DMS79 treated with DMSO at 0.1 percent for 48 hours (cell line): ENCODE measurements around the gene DUSP6.

Experiments used
- DNase-seq: peaks from one replicate; lab custom pipeline; 2025; lab: John Stamatoyannopoulos, UW

Gene DUSP6

DNA sequence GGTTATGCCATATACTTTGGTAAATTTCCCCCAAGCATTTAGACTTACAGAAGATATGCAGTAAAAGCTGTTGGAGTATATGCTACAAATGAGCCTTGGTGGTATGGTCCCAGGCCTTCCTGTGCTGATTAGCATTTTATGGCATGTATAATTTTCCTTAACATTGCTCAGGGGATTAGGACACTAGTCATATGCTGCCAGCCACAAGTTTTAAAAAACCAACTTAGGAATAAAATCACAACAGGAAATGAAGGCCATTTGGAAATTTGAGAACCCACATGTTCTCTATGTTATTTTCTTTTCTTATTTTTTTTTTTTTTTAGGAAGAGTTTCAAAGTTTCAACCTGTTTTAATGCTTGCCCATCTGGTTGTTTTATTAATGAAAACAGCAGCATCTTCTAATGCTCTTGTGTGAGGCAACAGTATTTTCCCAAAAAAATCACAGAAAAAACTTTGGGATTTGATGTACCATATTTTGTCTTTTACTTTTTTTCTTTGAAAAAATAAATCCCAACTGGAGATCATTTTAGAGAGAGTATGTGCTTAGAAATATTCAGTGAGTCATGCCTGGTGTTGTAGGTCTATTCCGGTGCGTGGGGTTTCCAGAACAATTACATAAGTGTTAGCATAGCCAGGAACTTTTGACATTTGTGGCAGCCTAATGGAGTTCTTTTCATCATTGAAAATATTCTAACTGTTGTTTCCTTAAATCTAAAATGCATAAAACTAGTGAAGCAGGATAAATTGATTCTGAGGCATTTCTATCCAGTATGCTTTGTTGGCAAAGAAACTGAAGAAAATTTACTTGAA, 21.7 kb upstream of the DUSP6 start:
- DNase-seq: no peak

DNA sequence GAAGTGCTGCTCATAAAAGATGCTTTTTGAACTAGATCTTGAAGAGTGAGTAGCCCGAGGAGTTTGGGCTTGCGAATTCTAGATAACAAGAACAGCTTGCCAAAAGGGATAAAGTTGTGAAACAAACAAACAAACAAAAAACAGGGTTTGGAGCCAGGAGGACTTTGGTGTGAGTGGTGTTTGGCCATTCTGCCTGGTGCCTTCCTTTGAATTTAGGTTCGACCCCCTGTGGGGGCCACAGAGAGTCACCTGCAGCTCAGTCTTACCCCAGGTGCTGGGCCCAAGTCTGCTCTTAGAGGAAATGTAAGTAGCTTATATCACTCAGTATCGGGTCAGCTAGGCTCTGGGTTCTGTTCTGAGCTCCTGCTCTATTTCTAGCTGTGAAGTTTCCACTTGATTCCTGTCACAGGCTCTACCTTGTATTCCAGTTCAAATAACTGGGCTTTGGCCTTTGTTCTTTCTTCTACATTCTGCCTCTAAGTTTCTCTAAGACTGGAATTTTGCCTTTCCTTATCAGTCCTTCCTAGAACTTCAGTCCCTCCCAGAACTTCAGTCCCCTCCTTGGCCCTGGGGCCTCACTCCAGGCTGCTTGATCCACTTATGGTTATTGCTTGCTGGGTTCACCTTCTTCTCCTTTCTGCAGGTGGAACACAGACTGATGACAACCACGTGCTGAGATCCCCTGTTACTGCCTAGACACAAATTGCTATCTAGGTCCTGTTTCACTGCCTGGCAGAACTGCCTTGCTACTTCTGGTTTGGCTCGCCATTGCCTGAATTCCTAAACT, 20.5 kb upstream of the DUSP6 start:
- DNase-seq: no peak

DNA sequence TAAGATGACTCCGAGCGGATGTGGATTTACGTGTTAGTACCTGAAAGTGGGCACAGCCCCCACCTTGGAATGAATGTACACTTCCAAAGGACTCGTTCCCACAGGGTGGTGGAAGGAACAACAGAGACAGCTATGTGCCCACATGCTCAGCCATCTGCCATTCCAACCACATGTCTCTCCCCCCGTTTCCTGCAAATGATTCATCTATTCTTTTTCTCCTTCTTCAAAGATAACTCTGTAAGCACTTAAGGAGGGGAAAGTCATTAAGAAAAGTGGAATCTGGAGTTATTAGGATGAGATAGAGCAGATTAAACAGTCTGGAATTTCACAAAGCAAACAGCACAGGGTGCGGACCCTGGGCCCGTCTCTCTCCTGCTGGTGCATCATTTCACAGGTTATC, 18.5 kb upstream of the DUSP6 start:
- no peak for DNase-seq

DNA sequence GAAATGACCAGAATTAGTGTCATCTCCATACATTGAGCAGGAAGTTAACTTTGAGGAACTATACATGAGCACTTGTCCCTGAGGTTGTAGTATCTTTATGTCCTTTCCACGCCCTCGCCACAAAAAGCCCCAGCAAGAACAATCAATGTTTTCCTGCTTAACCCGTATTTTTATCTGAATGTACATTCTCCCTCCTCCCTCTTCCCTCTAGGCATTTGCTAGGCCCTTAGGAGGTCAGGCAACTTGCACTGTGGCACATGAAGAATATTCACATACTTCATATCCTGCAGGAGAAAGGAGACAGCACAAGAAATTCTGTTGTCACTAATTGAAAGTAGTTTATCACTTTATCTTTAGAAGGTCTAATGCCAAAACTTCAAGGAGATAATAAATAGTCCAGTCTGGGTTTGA, 18.1 kb upstream of the DUSP6 start:
- DNase-seq: no peak

DNA sequence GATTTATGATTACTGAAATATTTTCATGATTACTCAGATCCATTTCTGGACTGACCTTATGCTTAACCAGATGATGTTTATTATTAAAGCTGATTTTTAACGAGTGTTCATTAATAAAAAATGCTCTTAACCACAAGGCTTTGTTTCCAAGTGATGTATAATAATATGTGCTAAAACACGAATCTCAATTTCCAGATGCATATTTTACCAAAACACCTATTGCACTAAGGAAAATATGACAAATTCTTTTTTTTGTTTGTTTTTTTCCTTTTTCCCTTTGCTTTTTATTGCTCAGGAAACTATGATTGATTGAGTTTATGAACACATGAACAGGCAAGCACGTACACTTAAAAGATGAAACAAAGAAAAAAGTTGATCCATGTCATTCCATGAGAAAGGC, 16.9 kb upstream of the DUSP6 start:
- no peak for DNase-seq

DNA sequence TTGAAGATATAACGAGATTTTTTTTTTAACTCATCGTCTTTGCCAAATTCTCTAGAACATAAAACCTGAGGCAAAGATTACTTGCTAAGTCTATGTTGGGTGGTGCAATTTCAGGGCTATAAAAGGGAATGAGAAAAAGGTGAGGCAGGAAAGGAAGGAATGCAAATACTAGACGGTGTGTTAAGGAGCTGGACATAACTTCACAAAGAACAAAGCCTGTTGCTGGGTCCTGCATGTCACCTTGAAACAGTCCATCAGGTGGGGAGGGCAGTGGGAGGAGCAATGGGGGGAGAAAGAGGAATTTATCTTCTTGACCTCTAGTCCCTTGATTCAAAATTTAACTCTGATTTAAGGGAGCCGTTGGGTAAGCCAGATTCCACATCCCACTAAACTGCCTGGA, 16.1 kb upstream of the DUSP6 start:
- no peak for DNase-seq

DNA sequence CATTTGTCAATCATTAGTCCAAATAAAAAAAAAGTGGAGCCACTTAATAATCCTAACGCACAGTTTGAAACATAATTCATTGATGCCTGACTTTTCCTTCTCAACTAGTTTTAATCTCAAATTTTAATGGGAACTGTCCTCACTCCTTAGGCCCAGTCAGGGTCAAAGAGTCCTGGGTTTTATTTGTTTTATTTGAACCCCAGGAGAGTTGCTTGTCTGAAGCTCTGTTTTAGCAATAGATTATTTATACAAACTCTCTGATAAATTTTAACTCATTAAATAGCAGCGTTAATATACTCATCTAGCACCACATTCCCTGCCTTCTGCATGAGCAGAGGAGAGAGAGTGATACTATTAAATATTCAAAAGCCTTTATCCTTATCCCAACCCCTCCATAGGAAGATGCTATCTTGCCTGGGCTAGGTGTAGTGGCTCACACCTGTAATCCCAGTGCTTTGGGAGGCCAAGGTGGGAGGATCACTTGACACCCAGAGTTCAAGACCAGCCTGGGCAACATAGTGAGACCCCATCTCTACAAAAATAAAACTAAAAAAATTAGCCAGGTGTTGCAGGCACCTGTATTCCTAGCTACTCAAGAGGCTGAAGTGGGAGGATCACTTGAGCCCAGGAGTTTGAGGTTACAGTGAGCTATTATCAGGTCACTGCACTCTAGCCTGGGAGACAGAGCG, 14.5 kb upstream of the DUSP6 start:
- no peak for DNase-seq

DNA sequence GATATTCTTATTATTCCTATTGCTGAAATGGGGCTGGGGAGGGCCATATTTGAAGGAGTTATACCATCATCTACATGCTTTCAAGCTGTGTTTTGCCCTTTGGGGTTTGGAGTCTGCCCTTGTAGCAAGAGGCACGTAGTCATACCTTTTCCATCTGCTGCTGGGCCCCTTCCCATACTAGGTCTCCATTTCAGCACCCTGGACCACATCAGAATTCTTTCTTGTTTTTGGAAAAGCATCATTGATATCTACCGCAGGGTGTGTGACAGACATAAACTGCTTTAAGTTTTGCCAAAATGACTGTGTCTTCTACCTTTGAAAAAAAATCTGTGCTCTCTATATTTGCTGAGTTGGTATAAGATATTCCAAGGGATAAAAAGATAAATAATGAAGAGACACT, 12.3 kb upstream of the DUSP6 start:
- no peak for DNase-seq

DNA sequence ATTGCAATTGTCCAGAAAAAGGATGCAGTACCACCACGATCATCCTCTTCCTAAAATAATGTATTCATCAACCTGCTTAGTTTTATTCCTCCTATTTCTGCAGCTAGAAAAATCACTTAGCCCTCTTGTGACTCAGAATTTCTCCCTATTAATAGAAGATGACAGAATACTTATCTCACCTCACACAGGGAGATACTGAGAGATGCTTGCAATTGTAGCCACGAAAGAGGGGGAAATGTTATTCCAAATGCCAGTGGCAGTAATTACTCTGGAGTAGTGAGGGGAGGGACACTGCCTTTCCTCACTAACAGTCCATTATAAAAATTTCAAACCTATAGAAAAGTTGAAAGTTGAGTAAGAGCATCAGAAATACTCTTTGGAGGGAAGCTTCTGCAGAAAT, 11.8 kb upstream of the DUSP6 start:
- no peak for DNase-seq

DNA sequence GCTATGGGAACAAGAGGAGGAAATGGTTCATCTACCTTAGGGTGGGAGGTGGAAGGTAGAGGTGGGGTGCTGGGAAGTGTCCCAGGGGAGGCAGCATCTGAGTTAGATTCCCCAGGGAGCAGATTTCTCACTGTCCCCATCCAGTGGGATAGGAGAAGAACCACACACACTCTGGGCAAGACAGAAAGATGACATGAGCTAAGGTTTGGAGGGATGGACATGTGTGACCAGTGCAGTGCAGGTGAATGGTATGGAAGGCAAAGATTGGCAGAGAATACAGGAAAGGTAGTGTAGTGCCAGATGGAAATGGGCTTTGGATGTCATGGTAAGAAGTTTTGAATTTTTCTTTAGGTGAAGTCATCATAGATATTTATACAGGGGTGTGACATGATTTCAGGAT, 11.3 kb upstream of the DUSP6 start:
- no peak for DNase-seq

DNA sequence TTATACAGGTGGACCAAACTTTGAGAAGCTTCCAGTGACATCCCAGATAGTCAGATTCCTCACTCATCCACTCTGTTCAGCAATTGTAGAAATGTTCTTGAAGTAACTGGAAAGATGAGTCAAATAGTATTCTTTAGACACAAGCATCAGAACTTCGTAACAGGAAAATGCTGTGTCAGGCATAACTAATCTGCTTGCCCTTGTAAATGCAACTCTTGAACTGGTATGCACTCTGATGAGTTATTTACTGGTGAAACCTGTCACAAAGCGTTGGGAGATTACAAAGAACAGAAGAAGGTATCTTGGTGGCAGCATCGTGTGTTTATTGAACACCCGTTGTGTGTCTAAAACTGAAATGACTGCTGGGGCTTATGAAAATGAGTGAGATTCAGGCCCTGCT, 10.8 kb upstream of the DUSP6 start:
- DNase-seq: no peak

DNA sequence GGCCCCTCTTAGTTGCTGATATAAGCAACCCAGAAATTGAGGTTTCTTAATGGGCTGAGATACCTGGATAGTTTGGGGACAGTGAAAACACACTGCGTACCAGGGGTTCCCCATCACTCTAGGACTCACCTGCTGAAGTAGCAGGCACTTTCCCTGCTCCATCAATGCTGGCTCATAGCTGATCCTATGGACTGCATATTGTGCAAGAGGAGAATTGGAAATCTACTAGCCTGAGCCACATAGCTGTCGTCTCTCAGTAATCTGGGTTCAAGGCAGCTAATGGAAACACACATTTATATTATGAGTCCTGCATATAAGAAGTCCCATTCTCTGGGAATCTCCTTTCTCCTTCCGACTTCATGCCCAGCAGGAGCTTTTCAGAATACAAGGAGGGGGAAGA, 7.3 kb upstream of the DUSP6 start:
- no peak for DNase-seq

DNA sequence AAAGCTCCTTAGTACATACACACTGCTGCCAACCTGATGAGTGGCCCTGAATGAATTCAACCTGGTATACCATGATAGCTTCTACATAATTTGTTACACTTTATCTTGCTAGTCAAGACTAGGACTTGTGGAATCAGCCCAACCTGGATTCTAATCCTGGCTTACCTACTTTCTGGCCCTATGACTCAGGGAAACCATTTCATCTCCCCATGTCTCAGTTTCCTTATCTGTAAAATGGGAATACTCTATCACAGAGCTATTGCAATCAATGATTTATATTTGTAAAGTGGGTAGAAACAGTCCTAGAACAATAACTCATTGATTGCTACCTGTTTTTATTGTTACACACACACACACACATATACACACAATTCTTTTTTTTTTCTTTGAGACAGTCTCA, 6.5 kb upstream of the DUSP6 start:
- no peak for DNase-seq

DNA sequence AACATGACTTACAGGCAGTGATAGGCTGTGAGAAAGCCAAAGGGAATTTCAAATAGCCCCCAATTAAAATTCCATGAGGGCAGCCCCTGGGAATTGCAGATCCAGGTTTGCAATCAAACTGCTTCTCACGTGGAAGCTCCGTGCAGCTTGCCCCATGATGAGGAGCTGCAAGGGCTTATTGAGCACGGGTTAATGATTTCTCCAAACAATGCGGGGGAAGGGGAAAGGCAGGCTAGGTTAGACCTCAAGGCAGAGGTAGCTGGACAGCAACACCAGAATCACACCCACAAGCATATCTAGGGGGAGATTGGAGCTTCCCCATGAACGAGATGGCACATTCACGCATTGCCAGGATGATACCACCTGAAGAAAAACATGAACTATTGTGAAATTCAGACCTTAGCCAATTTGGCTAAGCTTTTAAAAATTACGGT, 5.0 kb upstream of the DUSP6 start:
- no peak for DNase-seq

DNA sequence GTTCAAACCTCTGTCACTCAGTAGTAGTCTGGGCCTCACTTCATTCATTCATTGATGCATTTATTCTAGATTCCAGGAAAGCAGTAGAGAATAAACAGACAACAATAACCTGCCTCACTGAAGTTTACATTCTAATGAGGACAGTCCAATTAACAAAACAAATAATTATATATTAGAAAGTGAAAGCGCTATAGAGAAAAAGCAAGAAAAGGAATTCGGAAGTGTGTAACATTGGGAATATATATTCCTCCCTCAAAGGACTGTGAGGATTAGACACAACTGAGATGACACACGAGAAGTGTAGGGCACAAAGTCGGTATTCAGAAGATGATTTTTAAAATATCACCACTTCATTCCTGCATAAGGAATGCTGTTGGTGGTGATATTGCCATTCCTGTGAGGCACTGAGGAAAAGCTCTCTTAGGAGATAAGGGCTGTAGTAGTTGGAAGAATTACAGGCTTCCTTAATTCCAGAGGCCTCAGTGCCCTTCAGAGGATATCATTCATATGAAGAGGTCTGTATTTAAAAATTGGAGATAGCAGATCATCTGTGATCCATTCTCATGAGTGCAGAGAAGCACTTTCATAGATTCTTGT, 3.9 kb upstream of the DUSP6 start:
- DNase-seq: no peak

DNA sequence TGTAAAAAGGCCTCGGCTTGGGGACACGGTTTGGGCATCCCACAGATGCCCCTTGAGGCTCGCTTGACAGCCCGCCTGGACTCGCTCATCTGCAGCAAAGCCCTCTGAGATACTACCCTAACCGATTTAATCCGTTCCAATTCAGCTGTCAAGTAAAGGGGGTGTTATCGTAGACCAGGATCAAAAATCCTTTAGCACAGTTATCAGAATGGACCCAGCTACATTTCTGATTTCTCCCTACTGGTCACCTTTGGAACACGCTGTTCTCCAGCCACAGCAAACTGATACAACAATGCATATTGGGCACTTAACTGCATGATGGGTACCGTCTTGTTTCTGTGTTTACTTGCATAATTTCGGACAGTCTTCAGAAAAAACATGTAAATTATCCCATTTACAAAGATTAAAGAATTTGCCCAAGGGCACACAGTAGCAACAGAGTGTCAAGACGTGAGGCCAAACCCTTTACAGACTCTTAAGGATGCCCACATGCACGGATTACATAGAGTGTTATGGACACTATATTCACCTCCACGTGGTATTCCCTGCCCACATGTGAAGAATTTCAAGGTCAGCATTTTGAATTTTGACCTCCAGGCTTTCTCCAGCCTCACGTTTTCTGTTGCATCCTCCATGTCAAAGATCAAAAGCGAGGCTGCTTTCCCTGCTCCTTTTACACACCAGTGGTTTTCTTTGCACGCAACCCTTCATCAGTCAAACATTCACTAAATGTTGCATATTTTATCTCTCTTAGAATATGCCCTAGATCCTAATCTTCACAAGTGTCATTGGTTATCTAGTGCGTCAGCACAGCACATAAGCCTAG, 3.2 kb upstream of the DUSP6 start:
- DNase-seq: peak; percentile 27

DNA sequence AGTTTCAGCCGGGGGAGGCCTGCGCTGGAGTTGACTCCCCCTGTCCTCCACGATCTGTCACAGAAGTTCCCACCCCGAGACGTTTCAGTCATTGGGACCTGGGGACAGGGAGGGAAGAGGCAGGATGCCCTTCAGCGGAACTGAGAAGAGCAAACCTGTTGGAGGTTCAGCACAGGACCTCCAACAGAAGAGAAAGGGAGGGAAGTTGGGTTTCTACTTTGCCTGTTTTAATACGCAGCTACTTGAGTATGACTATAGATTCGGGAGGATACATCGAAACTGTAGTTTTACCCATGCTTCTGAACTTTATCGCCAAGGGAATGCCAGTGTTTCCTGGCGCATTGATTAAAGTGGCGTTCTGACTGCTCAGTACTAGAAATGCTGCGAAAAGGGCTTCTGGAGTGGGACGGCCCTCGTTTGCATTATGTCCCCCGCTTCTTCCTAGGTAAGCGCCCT, 2.3 kb upstream of the DUSP6 start:
- peak; percentile 57 for DNase-seq

DNA sequence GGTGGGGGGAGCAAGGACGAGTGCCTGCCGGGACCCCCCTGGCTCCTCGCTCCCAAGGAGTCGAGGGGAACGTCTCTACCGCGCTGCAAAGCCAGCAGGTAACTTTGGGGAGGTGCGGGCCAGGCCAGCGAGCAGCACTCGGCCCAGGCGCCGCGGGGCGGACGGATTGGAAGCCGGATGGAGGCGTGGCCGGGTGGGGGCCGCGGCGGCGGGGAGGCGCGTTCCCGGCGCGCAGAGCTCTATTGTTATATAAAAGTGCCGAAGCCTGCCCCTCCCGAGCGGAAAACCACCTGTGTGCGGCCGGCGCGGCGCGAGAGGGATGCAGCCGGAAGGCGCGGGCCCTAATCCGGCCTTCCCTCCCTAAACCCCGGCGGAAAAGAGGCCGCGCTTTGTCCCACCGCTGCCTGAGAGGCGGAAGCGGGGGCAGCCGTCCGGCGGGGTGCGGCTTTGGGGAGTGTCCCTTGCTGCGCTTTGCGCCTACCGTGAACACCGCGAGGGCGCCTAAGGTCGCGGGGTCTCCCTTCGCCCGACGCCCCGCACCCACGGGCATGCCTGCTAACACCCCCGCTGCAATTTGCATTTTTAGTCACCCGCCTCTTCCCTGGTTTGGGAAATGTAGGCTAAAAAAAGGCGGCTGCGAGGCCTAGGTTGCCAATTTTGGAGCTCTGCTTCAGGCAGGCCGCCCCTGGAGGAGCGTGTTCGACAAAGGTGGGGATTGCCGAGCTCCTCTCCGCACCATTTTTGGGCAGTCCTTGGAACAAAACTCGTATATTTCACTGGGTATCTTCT, 1.7 kb upstream of the DUSP6 start:
- DNase-seq: peak; percentile 68

DNA sequence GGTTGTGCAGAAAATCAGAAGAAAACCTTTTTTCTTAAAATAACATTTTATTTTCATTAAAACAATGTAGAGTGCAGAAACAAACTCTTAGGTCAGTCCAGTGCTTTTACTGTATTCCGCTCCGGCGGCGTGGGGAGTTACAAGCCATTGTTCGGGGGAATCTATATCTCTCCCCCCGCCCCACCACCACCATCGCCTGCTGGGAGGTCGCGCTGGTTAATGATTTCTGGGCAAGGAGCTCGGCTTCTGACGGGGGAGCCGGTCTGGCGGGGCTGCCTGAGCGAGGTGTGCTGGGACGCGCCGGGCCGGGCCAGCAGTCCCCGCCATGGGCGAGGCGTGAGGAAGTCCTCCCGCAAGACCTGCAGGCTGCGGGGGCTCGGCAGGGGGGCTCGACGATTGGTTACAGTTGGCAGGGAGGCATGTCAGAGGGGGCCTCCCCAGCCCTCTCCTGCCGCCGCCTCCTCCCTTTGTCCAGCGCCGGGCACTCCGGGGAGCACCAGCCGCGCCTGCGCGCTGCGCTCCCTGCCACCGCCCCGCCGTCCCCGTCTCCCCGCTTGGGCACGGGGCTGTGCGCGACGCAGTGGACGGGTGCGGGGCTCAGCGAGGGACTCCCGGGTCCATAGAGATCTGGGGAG, 1.0 kb upstream of the DUSP6 start:
- DNase-seq: peak; percentile 88

DNA sequence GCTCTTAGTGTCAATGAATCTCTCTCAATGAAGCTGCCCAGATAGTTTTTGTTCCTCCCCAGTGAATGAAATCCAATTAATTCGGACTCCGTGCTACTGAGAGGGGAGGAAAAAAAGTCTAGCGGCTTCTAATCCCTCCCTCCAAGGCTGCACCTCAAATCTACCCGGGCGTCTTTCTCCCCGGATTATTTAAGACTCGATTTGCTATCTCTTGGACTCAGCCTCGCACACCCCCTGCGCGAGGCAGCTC, 134 bp downstream of the DUSP6 start:
- no peak for DNase-seq
